HG03066 (cell line): ENCODE results near the gene CYP4F3.
"Not testable (repeated sequence)": the region's sequence is repeated elsewhere in the genome, so short reads cannot be mapped to it uniquely, and the experiment has no call there.

Experiments used
- ATAC-seq: cut with Tn5 transposase; IDR thresholded peaks from one replicate; pipeline ENCODE4 v1.9.1; 2021; ENCODE audit warnings: low read depth; ENCODE audit not compliant: unreplicated experiment

CYP4F3 gene

DNA sequence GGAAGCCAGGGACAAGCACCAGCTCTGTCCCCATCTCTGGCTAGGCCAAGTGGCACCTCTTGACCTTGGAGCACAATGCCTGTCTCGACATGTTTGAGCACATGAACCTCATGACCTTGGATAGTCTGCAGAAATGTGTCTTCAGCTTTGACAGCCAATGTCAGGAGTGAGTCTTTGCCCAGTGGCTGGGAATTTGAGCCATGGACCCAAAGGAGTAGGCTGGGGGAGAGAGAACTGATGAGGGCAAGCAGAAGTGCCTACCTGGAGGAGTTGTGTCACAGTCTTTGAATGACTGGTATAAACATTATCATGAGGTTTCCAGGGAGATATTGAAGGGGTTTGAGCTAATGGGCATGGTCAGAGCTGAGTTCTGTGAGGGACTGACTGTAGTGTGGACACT is 25.5 kb downstream of the CYP4F3 start:
- ATAC-seq: no peak

DNA sequence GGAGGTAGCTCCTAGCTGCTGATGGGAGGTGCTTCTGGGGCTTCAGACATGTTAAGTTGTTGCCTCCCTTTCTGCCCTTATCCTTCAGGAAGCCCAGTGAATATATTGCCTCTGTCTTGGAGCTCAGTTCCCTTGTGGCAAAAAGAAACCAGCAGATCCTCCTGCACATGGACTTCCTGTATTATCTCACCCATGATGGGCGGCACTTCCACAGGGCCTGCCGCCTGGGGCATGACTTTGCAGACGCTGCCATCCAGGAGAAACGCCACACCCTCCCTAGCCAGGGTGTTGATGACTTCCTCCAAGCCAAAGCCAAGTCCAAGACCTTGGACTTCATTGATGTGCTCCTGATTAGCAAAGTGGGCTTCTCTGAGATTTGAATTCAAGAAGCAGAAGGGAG is 26.2 kb downstream of the CYP4F3 start:
- no peak for ATAC-seq

DNA sequence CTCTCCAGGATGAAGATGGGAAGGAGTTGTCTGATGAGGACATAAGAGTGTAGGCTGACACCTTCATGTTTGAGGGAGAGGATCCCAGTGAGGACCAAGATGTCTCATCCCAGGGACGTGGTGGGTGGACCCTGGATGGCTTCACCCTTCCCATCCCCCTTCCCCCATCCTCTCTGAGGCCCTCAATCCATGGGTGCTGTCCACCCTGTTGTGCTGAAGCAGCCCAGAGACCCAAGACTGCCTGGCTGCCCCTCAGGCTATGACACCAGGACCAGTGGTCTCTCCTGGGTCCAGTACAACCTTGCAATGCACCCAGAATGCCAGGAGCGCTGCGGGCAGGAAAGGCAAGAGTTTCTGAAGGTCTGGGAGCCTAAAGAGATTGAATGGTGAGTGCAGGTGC is 28.7 kb downstream of the CYP4F3 start:
- no peak for ATAC-seq

DNA sequence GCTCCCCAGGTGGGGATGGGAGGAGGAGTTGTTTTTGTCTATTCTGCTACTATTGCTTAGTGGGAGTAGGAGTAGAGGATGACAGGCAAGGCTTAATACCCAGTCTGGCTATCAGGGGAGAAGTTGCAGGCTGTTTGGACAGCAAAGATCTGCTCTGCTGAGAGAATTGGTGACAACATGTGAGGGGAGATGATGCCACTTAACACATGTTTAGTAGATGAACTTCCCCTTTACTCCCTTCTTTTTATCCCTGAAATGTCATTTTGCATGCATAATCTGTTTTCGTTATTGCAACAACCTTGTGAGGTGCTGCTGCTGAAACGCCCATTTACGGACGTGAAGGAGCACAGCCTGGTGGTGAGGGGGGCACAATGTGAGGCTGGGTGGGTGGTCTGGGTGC is 29.2 kb downstream of the CYP4F3 start:
- no peak for ATAC-seq

DNA sequence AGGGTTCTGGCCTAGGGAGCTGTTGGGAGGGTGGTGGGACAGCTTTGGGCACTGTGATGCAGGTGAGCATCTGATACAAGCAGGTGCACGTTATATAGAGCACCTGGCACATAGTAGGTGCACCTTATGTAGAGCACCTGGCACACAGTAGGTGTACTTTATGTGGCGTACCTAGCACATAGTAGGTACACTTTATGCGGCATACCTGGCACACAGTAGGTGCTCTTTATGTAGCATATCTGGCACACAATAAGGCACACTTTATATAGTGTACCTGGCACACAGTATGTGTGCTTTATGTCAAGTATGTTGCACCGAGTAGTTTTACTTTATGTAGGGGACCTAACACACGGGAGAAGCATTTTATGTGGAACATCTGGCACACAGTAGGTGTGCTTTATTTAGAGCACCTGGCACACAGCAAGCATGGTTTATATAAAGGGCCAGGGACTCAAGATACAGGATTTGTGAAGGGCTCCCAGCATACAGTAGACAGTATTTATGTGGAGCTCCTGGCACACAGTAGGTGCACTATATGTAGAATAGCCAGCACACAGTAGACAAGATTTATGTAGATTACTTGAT is 30.6 kb downstream of the CYP4F3 start:
- no peak for ATAC-seq

DNA sequence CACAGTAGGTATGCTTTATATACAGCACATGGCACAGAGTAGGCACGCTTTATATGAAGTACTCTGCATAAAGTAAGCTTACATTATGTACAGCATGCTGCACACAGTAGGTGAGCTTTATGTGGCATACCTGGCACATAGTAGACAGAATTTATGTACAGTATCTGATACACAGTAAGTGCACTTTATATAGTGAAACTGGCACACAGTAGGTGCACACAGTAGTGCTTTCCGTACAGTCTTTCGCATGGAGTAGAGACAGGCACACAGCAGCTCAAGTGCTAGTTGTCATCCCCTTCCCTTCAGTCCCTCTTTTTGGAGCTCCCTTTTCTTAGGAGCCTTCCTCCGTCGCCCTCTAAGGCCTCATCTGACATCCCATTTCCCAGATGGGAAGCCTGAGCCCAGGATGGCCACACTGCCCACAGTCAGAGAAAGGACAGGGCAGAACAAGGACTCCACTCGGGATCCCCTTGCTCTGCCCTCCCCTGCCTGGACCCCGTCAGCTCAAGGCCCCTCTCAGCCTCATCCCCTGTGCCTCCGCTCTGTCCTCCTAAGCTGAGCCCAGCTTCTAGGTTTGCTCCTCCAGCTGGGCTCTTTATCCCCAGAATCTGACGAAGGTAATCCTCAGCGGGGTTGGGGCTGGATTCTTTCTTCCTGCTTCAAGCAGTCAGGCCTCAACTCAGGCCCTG is 31.3 kb downstream of the CYP4F3 start:
- no peak for ATAC-seq

DNA sequence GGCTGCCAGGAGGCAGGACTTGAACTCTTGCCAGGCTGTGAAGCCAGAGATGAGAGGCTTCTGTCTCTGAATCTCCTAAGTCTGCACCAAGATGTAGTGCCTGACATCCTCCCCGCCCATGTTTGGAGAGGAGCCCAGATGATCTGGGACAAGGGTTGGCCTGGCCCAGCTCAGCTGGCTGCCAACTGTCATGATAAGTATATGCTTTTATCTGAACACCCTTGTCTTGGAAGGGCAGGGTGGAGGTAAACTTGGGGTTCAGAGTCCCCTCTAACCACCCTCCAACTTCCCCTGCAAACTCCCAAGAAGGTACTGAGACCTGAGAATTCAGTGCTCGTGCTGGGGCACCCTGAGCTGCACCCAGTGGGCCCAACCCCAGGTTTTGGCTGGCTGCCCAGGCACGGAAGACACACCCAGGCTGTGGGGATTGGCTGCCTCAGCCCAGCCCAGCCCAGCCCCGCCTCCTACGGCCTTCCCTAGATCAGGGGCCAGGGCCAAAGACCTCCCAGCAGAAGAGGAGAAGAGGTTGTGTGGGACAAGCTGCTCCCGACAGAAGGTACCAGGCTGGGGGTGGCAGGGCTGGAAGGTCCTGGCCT is 32.0 kb downstream of the CYP4F3 start, which contains the start of gene CYP4F12:
Gene CYP4F12 (plus strand): TSS at position 508 of the 596 bp plus-strand sequence. CDS start 443 bp downstream, outside the sequence.
- no peak for ATAC-seq

DNA sequence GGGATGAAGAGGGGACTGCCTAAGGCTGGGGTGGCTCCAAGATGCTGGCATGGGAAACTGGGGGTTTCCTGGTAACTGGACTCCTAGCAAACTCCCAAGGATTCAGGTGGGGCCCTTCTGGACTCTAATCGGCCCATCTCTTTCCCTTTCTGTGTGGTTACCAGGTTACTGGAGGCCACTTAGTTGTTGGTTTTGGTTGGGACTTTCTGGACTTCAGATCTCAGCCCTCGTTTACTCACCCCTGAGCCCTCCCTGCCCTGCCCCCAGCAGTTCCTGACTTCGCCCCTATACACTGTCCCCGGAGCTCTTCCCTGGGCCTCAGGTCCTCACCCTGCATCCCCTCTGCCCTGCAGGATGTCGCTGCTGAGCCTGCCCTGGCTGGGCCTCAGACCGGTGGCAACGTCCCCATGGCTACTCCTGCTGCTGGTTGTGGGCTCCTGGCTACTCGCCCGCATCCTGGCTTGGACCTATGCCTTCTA is 32.5 kb downstream of the CYP4F3 start:
- no peak for ATAC-seq

DNA sequence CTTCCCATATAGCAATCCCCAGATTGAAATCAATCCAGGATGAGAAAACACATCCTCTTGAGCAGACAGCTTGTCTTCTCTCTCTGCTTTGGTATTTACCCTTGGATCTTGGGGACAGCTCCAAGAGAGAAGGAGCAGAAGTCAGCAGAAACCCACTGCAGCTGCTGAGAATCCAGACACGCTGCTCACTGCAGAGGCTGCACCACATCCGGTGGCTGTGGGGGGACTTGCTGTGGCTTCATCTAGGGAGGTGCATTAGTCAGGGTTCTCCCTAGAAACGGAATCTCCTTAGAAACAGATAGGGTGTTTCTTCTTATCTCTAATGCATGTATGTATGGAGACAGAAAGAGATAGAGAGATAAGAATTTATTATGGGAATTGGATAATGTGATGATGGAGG is 34.9 kb downstream of the CYP4F3 start:
- no peak for ATAC-seq

DNA sequence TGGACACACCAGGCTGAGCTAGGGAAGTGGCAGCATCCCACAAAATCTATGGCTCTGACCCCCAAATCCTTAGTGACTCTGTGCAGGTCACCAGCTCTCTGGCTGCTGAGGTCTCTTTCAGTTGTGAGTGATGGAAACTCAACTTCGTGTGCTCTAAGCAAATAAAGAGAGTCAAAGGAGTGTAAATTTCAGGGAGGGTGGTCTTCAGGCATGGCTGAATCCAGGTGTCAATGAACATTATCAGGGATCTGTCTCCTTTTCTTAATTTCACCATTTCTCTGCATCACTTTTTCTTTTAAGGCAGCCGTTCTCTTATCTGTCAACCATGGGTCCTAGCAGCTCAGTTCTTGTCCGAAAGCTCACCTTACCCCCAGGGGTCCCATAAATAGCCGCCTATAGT is 38.4 kb downstream of the CYP4F3 start:
- ATAC-seq: no peak

DNA sequence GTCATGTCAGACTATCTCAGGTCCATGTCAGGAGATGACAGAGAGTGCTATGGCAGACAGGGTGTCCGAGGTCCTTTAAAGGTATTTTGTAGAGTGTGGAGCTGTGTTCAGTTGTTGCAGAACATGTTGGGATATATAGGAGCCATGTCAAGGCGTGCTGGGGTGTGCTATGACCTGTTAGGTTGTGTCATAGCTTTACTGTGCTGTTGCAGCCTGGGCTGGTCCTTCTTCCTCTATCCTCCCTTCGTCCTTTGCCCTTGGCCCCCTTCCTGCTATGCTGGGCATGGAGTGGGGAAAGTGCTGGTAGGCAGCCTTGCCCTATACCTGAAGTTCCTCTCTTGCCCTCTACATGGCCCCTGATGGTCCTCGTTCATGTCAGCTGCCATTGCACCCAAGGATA is 39.2 kb downstream of the CYP4F3 start:
- not testable (repeated sequence) for ATAC-seq

DNA sequence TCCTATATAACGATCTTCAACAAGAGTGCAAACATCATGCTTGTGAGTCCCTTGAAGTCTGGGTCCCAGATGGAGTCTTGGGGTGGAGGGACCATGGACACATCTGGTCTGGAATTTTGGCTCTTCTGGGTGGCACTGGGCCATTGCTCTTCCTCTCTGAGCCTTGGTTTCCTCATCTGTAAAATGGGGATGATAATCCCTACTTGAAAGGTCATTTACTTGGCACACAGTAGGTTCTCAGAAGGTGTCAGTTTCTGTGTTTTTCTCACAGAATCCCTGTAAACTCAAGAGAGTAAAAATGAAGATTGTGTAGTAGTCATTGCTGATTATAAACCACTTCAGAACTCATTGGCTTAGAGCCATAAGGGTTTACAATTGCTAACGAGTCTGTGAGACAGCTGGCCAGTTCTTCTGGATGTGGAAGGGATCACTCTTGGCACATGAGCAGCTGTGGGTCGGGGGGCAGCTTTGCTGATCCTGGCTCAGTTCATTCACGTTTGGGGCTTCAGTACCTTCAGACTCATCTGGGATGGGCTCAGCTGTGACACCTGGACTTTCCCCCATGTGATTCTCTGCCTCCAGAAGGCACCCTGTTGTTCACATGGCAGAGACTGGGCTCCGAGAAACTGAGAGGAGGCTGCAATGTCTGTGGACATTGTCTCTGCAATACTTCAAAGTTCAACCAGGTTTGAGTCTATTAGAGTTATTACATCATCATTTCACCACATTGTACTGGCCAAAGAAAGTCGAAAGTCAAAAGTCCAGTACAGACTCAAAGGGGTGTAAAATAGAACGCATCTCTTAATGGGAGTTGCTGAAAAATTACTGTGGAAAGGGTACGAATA is 40.0 kb downstream of the CYP4F3 start:
- ATAC-seq: no peak

DNA sequence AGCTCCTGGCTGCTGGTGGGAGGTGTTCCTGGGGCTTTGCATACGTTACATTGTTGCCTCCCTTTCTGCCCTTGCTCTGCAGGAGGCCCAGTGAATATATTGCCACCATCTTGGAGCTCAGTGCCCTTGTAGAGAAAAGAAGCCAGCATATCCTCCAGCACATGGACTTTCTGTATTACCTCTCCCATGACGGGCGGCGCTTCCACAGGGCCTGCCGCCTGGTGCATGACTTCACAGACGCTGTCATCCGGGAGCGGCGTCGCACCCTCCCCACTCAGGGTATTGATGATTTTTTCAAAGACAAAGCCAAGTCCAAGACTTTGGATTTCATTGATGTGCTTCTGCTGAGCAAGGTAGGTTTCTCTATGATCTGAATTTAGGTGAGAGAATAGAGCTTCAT is 42.7 kb downstream of the CYP4F3 start:
- no peak for ATAC-seq

DNA sequence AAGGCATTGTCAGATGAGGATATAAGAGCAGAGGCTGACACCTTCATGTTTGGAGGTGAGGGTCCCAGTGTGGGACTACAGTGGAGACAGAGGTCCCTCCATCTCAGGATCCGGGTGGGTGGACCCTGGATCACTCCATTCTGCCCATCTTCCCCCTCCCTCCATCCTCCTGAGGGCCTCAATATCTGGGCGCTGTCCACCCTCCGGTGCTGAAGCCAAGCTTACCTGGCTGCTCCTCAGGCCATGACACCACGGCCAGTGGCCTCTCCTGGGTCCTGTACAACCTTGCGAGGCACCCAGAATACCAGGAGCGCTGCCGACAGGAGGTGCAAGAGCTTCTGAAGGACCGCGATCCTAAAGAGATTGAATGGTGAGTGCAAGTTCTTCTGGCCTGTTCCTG is 44.1 kb downstream of the CYP4F3 start:
- no peak for ATAC-seq

DNA sequence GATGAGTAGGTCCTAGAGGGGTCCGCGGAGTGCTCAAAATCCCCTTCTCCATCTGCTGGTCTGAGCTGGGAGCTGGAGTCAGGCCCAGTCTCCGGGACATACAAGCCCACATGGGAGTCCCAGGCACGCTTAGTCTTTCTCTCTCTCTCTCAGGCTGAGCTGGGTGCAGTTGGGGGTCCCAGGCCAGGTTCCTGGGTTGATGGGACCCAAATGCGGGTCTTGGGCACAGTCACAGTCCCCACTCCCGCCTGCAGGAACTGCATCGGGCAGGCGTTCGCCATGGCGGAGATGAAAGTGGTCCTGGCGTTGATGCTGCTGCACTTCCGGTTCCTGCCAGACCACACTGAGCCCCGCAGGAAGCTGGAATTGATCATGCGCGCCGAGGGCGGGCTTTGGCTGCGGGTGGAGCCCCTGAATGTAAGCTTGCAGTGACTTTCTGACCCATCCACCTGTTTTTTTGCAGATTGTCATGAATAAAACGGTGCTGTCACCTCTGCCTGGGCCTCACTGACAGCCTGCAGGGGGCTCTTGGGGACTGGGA is 56.0 kb downstream of the CYP4F3 start:
- no peak for ATAC-seq

DNA sequence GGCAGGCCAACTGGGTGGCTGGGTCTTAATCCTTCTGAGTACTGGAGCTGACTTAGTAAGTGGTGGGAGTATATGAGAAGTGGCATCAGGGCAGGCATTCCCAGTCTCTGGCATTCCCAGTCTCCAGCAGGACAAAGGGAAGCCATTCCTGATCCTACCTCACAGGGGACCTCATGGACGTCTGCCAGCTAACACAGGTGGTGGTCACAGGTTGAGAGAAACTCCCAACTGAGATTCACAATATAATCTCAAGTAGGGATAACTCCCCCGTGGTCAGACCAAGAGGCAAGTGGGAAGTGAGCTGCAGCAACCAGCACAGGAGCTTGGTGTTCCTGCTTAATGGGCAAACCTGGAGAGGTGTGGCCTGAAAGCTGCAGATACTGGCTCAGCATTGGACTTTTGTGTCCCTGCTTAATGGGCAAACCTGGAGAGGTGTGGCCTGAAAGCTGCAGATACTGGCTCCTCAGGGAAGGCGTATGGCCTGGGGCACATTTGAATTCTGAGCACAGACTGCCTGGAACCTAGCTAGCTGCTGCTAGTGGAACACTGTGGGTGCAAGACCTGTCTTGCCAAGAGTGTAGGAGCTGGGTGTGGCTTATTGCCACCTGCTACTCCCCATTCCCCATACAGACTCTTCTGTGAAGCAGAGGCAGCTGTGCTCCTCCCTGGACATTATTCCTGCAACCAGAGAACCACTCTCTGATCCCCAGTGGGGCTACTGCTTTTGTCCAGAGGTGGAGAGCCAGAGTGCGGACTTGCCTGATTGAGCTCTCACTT is 61.2 kb downstream of the CYP4F3 start:
- no peak for ATAC-seq

DNA sequence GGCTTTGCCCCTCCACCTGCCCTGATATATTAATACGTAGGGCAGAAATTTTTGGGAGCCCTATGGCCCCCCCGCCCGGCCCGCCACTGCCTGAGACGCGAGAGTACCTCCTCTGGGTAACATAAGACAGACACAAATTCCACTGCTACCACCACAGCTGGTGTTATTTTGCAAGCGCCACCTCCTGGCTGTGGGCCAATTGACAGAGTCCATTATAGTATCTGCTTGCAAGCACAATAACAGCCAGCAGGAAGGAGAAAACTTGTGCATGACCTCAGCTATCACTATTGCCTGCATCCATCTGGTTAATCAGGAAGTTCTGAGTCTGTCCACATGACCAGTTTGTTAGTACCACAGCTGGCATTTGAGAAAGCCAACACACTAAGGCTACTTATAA is 61.8 kb downstream of the CYP4F3 start:
- ATAC-seq: no peak
